IPS-NIHi11 (cell line): ENCODE data around the gene HOXD3.

Experiments
- DNase-seq: peaks from one replicate; pipeline ENCODE4 v3.0.0; 2012; ENCODE audit warnings: mixed read lengths, low spot score

The HOXD3 gene

GRCh38 chr2:176121190-176122051 is 35.7 kb upstream of the HOXD3 start:
- DNase-seq: no peak

- no peak for DNase-seq
Measured at GRCh38 chr2:176122052-176122682, 34.9 kb upstream of the HOXD3 start.

GRCh38 chr2:176122683-176123410 is 34.3 kb upstream of the HOXD3 start, which contains the start of gene HOXD9:
TSS of gene HOXD9 (plus strand) at chr2:176122719. CDS start at chr2:176122769, 50 bp downstream.
- DNase-seq: peak; percentile 68

- no peak for DNase-seq
Measured at GRCh38 chr2:176123411-176124109, 33.5 kb upstream of the HOXD3 start.

- DNase-seq: no peak
Measured at GRCh38 chr2:176124110-176124946, 32.8 kb upstream of the HOXD3 start.

- no peak for DNase-seq
Measured at GRCh38 chr2:176124947-176125771, 31.9 kb upstream of the HOXD3 start.

- DNase-seq: no peak
Measured at GRCh38 chr2:176125772-176126054, 31.4 kb upstream of the HOXD3 start.

- peak; percentile 28 for DNase-seq
Measured at GRCh38 chr2:176126929-176127773, 30.0 kb upstream of the HOXD3 start.

GRCh38 chr2:176127774-176128072 is 29.4 kb upstream of the HOXD3 start:
- no peak for DNase-seq

- no peak for DNase-seq
Measured at GRCh38 chr2:176128172-176128981, 28.7 kb upstream of the HOXD3 start.

GRCh38 chr2:176128982-176129796 is 27.9 kb upstream of the HOXD3 start, which contains the start of gene HOXD8:
TSS of gene HOXD8 (plus strand) at chr2:176129705. CDS start at chr2:176130367, 662 bp downstream.
- peak; percentile 68 for DNase-seq

- no peak for DNase-seq
Measured at GRCh38 chr2:176129813-176130146, 27.3 kb upstream of the HOXD3 start.

GRCh38 chr2:176130147-176130956 is 26.8 kb upstream of the HOXD3 start:
- DNase-seq: peak; percentile 59

GRCh38 chr2:176130957-176131847 is 25.9 kb upstream of the HOXD3 start:
- no peak for DNase-seq

- no peak for DNase-seq
Measured at GRCh38 chr2:176131848-176132158, 25.3 kb upstream of the HOXD3 start.
